Peyer's patch (tissue), 4 donors: Measurements from ENCODE around the gene AOAH. TPM values are rescaled to one million over a fixed set of nuclear protein-coding genes. Genes with fewer than 3 reads are reported as not detected.

ENCODE experiments used
- DNase-seq, 3 donors: peaks; one replicate each; pipeline ENCODE4 v3.0.0-alpha.2; 2017 to 2019
- H3K27ac ChIP-seq, 4 donors: fragments of 200-600 bp; sonication (generic); one replicate each; pipeline ENCODE4 v1.5.1; 2016 to 2019
- H3K27me3 ChIP-seq, 2 donors: fragments of 200-600 bp; sonication (generic); one replicate each; pipeline ENCODE4 v1.5.1; 2019
- H3K36me3 ChIP-seq, 3 donors: fragments of 200-600 bp; sonication (generic); one replicate each; pipeline ENCODE4 v1.5.1; 2016 to 2019
- H3K4me1 ChIP-seq, 4 donors: fragments of 200-600 bp; sonication (generic); one replicate each; pipeline ENCODE4 v1.5.1; 2016 to 2019
- H3K4me3 ChIP-seq, 4 donors: fragments of 200-600 bp; sonication (generic); 1 replicate in 3 of 4; 2 replicates in 1 of 4; pipeline ENCODE4 v1.5.1; 2016 to 2019; ENCODE audit warnings: mild to moderate bottlenecking in 1 of 4
- H3K9me3 ChIP-seq, 4 donors: fragments of 200-600 bp; sonication (generic); one replicate each; pipeline ENCODE4 v1.5.1; 2016 to 2019; ENCODE audit warnings: mild to moderate bottlenecking in 1 of 4
- CTCF ChIP-seq, 6 experiments: fragments of 450-650 bp in 4 of 6; fragments of 200-600 bp in 2 of 6; sonication (generic) in 1 of 6; IDR thresholded peaks; one replicate each; pipeline ENCODE4 v1.5.1; 2017 to 2019; ENCODE audit warnings: antibody characterized with exemption in 6 of 6, mild to moderate bottlenecking in 3 of 6, moderate library complexity in 1 of 6
- POLR2A ChIP-seq, 2 donors: fragments of 450-650 bp; IDR thresholded peaks; one replicate each; pipeline ENCODE4 v1.5.1; 2017; ENCODE audit warnings: antibody characterized with exemption in 2 of 2, mild to moderate bottlenecking in 2 of 2, moderate library complexity in 2 of 2
- total RNA-seq, 4 donors: library from RNA; depleted of rRNA; stranded (reverse); fragments of >200 nt; gene quantifications; one replicate each; pipeline ENCODE4 v1.1.0, GENCODE V29; 2016

AOAH gene
- total RNA-seq, 4 donors from 2014 or later, result 33.3 to 60.2 (median 43.6) TPM

DNA sequence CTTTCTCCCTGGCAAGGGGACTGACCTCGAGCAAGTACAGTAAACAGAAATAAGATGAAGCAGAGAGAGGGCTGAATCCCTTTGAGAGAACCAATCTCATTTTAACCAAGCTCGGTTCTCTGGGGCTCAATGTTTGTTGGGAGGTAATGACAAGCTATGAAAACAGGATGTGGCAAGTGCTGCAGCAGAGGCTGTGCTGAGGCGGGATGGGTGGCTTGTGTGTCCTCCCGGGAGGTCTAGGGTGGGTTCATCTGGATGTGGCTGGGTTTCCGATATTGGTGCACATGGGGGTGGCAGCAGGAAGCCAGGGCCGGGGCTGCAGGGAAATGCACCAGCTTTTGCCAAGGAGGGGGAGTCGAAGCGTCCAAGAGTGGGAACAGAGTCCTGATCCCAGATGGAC lies 84.5 kb downstream of the AOAH start:
- no peaks in the 10 kb centered on the region for H3K27me3 ChIP-seq
- no peaks in the 10 kb centered on the region for H3K4me1 ChIP-seq
- no peak overlapping the region for H3K4me3 ChIP-seq
- H3K9me3 ChIP-seq, result no peaks in the 10 kb centered on the region
- H3K27ac ChIP-seq, result peak overlapping the region; percentile 19 to 60 (median 32)
- DNase-seq, result peak in 2 of 3 donors; percentile 65 to 83
- H3K36me3 ChIP-seq, result no peaks in the 10 kb centered on the region
- TF ChIP-seq POLR2A (IDR thresholded peaks at IDR 0.05) (no peak), CTCF (IDR thresholded peaks at IDR 0.05) (no peak)

DNA sequence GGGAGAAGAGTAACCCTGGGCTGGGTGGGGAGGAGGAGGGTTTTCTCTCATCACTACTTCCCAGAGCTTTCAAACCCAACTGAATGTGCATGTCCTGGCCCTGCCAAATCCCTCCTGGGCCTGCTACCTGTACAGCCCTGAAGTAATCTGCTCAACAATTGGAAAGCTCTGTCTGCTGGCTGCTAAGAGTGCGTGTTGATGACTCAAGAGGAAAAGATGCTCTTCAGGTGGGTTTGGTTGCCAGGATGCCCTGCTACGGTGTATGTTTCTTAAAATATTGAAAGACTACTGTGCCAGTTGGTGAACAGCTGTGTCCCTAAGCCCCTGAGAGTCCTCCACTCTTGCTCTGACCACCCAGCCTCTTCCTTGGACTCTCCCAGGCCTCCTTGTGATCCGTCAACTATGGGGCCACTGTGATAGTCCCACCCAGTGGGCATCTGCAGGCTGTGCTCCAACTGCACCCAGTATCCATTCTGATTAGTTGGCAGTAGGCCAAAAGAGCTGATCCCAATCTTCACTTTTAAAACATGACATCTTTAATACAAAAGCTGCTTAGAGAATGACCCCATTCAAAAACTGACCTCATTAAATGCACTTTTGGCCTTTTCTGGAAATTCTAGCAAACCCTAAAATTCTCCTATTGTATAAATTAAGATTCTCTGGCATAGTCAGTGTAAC lies 85.6 kb downstream of the AOAH start:
- H3K27me3 ChIP-seq, result no peaks in the 10 kb centered on the region
- no peak overlapping the region for H3K4me3 ChIP-seq
- DNase-seq, result no peak
- H3K36me3 ChIP-seq, result no peaks in the 10 kb centered on the region
- peak overlapping the region in 3 of 4 donors; percentile 13 to 52 (median 19) for H3K27ac ChIP-seq
- H3K9me3 ChIP-seq, result no peaks in the 10 kb centered on the region
- no peak for TF ChIP-seq CTCF (IDR thresholded peaks at IDR 0.05)
- no peak for TF ChIP-seq POLR2A (IDR thresholded peaks at IDR 0.05)
- no peaks in the 10 kb centered on the region for H3K4me1 ChIP-seq

DNA sequence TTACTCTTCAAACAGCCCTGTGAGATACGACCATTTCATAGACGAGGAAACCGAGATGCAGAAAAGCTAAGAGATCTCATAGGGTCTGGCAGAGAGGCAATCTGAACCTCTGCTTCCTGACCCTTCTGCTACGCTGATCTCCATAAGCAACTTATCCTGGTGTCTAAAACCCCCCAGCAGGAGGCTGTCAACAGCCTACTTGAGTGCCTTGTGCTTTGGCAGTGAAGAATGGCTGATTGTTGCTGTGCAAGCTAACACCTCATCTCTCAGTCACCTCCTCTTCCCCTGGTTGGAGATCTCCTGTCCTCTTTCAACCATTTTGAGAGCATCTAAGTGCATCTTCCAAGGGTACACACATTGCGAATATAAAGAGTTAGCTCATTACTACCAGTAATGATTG lies 86.2 kb downstream of the AOAH start:
- Histone ChIP-seq H3K27ac (peak overlapping the region in 1 of 4 donors; percentile 38), H3K4me3 (no peak overlapping the region), H3K9me3 (no peaks in the 10 kb centered on the region), H3K36me3 (no peaks in the 10 kb centered on the region), H3K27me3 (no peaks in the 10 kb centered on the region), H3K4me1 (no peaks in the 10 kb centered on the region)
- DNase-seq, result no peak
- TF ChIP-seq CTCF (IDR thresholded peaks at IDR 0.05) (no peak), POLR2A (IDR thresholded peaks at IDR 0.05) (no peak)

DNA sequence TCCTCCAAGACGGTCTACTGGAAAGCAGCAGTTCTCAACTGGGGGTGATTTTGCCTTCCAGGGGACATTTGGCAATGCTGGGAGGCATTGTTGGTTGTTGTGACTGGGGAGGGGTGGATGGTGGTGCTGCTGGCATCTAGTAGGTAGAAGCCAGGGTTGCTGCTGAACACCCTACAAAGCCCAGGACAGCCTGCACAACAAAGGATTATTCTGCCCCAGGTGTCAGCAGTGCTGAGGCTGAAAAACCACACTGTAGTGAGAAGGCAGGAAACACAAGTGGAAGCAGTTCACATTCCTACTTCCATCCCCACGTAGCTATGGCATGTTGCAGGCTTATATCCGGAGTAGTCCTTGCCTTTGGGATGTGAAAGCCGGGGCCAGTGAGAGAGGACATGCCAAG lies 86.9 kb downstream of the AOAH start:
- Histone ChIP-seq H3K9me3 (no peaks in the 10 kb centered on the region), H3K27me3 (no peaks in the 10 kb centered on the region), H3K36me3 (no peaks in the 10 kb centered on the region), H3K27ac (no peak overlapping the region), H3K4me1 (no peaks in the 10 kb centered on the region), H3K4me3 (no peak overlapping the region)
- DNase-seq, result no peak
- no peak for TF ChIP-seq CTCF (IDR thresholded peaks at IDR 0.05)
- TF ChIP-seq POLR2A (IDR thresholded peaks at IDR 0.05), result no peak

- Histone ChIP-seq H3K4me3 (no peak overlapping the region), H3K27ac (no peak overlapping the region), H3K36me3 (peaks cover 0 to 6% (median 0%) of the 10 kb centered on the region in 3 donors), H3K4me1 (no peaks in the 10 kb centered on the region), H3K27me3 (no peaks in the 10 kb centered on the region), H3K9me3 (no peaks in the 10 kb centered on the region)
- TF ChIP-seq POLR2A (IDR thresholded peaks at IDR 0.05) (no peak), CTCF (IDR thresholded peaks at IDR 0.05) (no peak)
- DNase-seq, result no peak
These were observed 88.2 kb downstream of the AOAH start for GRCh38 chr7:36636126-36636525.
